NCI-H1694 (cell line): Measurements from ENCODE around the gene TMX4.
"Not testable (repeated sequence)": the region's sequence is repeated elsewhere in the genome, so short reads cannot be mapped to it uniquely, and the experiment has no call there.

Source experiments
- DNase-seq: peaks from one replicate; lab custom pipeline; 2025; lab: John Stamatoyannopoulos, UW

Gene TMX4, protein sequence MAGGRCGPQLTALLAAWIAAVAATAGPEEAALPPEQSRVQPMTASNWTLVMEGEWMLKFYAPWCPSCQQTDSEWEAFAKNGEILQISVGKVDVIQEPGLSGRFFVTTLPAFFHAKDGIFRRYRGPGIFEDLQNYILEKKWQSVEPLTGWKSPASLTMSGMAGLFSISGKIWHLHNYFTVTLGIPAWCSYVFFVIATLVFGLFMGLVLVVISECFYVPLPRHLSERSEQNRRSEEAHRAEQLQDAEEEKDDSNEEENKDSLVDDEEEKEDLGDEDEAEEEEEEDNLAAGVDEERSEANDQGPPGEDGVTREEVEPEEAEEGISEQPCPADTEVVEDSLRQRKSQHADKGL

GRCh38 chr20:8019246-8019997 is at the start of gene TMX4:
Gene TMX4, minus strand, starts transcription at chr20:8019761. Its CDS starts 148 bp downstream, at chr20:8019613.
- peak; percentile 29 for DNase-seq

DNA sequence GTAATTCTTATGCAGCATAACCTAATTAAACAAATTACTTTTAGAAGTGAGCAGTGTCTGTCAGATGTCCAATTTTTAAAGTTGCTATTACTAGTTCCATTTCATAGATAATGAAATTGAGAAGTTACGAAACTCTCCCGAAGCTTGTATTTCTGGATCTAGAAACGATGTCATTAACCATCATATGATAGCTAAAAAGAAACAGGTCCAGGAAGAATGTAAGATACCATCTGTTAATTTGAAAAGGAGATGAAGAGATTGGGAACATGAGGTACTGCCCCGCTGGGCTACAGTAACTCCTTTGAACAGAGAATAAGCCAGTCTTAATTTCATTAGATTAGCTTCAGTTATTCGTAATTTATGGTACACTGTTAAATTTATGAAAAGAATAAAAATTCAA is 47.5 kb upstream of the TMX4 start:
- DNase-seq: no peak

- no peak for DNase-seq
Observed at GRCh38 chr20:8066662-8067061, 47.1 kb upstream of the TMX4 start.

DNA sequence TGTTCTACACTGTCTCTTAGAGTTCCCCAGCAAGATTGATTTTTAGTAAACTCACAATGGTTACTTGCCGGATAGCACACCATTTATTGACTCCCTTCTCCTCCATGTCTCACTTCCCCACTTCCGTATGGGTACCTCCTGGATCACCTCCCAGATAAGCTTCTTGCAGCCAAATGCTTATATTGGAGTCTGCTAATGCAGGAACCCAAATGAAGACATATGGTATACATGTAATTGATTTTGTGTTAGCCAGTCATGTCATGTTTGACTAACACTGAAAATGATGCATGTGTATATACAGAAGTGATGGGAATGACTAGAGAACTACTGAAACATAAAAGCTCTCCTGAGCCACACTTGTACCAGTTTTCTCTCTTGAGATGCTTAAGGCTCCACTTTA is 46.1 kb upstream of the TMX4 start:
- no peak for DNase-seq

GRCh38 chr20:8062756-8063155 is 43.2 kb upstream of the TMX4 start:
- DNase-seq: no peak

DNA sequence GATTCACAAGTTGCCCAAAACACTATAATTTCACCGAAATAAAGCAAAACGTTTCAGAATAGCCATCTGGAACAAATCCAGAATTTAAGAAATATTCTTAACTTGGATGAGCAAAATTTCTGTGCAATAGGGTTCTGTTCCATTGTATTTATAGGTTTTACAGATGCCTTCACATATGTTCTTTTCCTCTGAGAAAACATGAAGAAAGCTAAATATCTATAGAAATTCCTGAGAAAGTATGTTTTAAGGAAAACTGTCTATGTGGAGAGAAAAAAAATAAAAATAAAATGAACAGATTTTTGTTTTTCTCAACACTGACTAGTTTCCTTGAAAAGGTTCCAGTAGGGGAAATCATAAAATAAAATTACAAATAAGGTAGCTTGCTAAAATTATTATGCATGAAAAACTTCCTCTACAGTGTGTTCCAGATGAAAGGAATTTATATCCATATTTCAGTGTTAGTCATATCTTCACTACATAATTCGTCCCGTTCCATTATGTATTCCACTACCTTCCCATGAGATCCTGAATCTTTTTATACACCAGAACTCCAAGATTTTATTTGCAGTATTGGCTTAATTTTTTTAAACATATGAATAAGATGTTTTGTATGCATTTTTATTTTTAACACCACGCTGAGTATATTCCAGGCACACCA is 42.4 kb upstream of the TMX4 start:
- DNase-seq: no peak

GRCh38 chr20:8060977-8061376 is 41.4 kb upstream of the TMX4 start:
- no peak for DNase-seq

DNA sequence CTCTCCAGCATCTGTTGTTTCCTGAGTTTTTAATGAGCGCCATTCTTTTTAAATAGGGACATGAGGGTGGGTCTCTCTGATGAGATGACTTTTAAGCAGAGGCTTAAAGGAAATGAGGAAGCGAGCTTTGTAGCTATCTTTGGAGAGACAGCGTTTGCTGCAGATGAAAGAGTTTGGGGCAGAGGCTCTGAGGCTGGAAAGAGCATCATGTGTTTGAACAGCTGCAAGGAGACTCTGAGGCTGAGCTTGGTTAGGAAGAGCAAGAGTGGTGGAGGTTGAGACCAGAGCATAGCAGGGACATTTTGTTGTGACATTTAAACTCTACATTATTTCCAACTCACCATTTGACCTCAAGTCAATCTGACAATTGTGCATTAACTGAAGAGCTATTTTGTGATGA is 38.3 kb upstream of the TMX4 start:
- DNase-seq: no peak

DNA sequence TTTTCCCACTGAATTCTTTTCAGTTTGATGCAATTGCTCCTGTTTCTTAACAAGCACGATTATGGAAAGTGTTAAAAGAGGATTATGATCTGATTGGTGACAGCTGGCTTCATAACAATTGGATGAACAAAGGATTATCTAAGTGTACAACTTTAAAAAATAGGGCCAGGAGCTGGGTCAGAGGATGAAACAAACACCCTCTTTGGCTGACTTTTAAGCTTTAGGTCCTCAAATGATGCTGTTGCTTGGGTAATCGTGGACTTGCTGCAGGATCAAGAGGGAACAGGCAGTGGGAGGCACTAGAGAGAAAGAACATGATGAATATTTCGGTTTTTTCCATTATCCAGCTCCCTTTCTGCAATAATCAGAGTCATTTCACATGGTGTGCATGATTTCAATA is 35.5 kb upstream of the TMX4 start:
- DNase-seq: no peak

- no peak for DNase-seq
Observed at GRCh38 chr20:8050157-8050837, 30.7 kb upstream of the TMX4 start.

DNA sequence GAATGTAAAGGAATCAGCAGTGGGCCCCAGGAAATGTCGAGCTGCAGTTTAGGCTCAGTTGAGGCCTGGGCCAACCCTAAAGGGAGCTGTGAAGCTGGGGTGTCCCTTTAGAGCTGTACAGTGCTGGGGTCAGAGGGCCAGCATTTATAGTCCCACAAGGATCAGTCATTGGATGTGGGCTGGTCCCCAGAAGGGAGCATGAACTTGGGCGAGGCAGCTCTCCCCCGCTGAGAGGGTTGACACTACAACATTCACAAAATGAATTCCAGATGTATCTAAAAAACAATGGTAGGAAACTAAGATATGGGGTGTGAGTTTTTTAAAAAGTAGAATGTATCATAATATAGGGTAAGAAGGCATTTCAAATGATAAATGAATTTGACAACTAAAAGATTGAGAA is 29.7 kb upstream of the TMX4 start:
- no peak for DNase-seq

- no peak for DNase-seq
Observed at GRCh38 chr20:8045946-8046345, 26.4 kb upstream of the TMX4 start.

- peak; percentile 47 for DNase-seq
Observed at GRCh38 chr20:8043687-8044282, 24.2 kb upstream of the TMX4 start.

DNA sequence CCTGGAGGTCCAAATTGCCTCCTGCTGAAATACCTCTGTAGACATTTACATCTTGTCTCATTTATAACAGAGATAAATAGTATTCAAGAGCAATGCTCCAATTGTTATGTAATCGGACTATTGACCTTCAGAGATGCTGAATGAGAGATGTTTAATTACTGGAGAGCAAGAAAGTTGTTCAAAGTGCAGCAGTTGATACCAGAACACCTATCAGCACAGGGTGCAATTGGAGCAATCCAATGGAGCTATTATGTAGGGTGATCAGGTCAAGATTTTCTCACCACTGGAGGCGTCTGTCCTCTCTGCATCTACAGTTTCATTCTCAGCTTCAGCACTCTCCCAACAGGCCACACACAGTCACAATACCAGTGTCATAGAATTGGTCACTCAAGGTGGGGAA is 19.5 kb upstream of the TMX4 start:
- DNase-seq: no peak

DNA sequence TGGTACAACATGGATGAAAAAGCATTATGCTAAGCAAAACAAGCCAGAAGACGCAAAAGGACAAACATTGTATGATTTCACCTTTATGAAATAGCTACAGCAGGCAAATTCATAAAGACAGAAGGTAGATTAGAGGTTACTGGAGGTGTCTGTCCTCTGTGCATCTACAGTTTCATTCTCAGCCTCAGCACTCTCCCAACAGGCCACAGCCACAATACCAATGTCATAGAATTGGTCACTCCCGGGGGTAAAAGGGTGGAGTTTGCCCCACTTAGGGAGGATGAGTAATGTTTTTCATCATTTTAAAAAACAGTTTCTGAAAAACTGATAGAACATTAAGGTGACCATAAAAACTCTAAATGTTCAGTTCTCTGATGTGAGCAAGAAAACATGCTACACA is 17.2 kb upstream of the TMX4 start:
- DNase-seq: no peak

DNA sequence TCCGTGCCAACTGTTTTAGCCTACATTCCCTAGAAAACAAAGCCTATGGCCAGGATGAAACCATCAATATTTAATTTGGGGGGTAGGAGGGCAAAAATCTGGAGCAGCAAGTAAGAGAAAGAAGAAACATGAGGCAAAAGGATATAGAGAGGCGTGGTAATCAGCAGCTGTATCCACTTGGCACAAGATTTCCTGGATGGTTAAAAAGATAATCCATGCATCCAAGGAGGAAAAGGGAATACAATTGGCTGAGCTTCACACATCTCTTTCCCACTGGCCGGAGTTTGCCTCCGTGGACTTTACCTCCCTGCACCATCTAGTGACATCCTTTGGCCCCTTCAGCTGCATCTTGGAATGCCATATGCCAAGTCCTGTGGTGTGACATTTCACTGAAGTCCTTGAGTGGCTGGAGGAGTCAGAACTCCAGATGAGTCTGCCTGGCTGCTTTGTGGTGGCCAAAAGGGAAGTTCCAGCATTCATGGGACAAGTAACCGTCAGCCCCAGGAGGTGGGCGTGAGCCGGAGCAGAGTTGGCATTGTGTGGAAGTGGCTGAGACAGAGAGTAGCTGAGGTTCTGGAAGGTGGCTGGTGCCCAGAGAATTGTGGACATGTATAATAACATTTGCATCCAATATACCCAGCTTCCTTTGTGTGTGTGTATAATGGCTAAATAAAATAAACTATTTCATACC is 13.7 kb upstream of the TMX4 start:
- no peak for DNase-seq

GRCh38 chr20:8032499-8032898 is 12.9 kb upstream of the TMX4 start:
- DNase-seq: no peak

- not testable (repeated sequence) for DNase-seq
Observed at GRCh38 chr20:8031539-8031938, 12.0 kb upstream of the TMX4 start.

GRCh38 chr20:8021541-8022269 is 2.1 kb upstream of the TMX4 start:
- DNase-seq: no peak

DNA sequence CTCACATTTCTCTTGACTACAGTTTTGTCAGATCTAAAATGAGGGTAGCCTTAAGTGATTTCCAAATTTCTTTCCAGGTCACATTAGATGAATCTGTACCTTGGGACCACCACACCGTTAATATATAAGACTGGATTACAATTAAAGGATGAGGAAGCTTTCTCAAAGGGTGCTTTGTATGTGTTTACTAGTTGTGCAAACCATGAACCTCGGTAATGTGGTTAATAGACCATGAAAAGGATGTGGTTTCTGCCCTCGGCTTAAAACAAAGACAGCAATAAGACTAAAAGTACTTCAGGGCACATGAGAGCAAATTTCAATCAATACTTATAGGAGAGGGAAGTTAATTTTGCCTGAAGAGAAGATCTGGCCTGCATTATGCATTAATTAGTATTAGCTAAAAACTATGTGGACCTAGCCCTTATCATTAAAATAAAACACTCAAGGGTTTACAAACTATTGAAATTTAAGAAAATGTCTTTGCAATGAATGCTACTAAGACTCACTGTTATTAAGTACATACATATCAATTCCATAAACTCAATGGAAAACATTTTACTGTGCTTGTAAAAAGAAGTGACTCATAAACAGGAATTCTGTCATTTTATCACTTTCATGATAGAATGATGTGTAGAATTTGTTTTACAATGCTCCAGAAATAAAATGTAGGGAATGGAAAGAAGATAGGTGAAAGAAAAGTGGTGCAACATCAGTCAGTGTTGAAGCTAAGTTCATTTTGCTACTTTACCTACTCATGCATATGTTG is 936 bp upstream of the TMX4 start:
- DNase-seq: no peak
